ENCODE results near the gene ANKFY1. TPM values are rescaled to one million over a fixed set of nuclear protein-coding genes. Genes with fewer than 3 reads are reported as not detected.

ANKFY1 gene
- total and polyA plus RNA-seq, 9 of the 15 experiments (the other 6 are each of a cell fraction or from before 2014, with no cell fraction given), result 4.3 to 25.6 (median 12.2) TPM

DNA sequence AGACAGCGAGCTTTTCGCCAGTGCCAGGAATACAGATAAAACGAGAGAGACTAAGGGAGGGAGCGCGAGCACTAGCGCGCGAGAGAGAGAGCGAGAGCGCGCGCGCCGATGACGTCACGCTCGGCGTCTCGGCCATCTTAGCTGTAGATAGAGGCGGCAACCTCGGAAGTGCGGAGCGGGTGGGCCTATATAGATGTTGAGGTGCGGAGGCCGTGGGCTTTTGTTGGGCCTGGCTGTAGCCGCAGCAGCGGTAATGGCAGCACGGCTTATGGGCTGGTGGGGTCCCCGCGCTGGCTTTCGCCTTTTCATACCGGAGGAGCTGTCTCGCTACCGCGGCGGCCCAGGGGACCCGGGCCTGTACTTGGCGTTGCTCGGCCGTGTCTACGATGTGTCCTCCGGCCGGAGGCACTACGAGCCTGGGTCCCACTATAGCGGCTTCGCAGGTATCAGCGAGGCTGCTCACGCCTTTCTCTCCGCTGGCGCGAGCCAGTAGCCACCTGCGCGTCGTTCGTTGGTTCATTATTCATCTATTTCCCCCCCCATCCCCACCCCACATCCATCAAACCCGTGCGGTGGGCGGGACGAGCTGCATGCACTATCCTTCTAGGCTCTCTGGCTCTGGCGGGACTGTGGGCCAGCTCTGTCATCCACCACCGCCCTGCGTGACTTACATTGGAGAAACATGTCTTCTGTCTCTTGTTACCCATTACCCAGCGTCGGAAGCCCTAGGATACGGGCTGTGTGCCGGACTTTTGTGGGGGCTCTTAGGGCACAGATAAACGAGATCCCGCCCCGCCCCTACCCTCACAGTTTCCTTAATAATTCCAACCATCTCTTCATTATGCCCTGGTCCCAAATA lies 120.0 kb downstream of the ANKFY1 start (continued):
- TF ChIP-seq ZNF41 (CRISPR knock-in tag; conservative IDR thresholded peaks at IDR 0.05) (no peak), YBX1 (IDR thresholded peaks at IDR 0.05) (no peak), MGA (IDR thresholded peaks at IDR 0.05) (no peak), SRSF3 (IDR thresholded peaks at IDR 0.05; ENCODE audit: insufficient read depth, low read length) (no peak), E2F1 (CRISPR knock-in tag; IDR thresholded peaks at IDR 0.05) (no peak), CC2D1A (IDR thresholded peaks at IDR 0.05) (no peak), NBN (IDR thresholded peaks at IDR 0.05; ENCODE audit: low read depth) (peak; percentile 95), ZNF232 (CRISPR knock-in tag; IDR thresholded peaks at IDR 0.05) (no peak), ZNF57 (CRISPR knock-in tag; IDR thresholded peaks at IDR 0.05) (no peak), FOXK2 (conservative IDR thresholded peaks at IDR 0.05 in 1 of 2, IDR thresholded peaks at IDR 0.05 in 1 of 2; ENCODE audit: low read depth in 2 of 2) (no peak), NEUROD1 (IDR thresholded peaks at IDR 0.05; ENCODE audit: borderline replicate concordance, low read depth, low read length, partially characterized antibody) (no peak), DACH1 (IDR thresholded peaks at IDR 0.05; ENCODE audit: partially characterized antibody) (no peak), HSF4 (CRISPR knock-in tag; IDR thresholded peaks at IDR 0.05; ENCODE audit: borderline replicate concordance) (no peak), ZNF511 (CRISPR knock-in tag; IDR thresholded peaks at IDR 0.05) (no peak), TGIF2 (CRISPR knock-in tag; IDR thresholded peaks at IDR 0.05) (no peak)

Measured in K562 (cell line).